22Rv1 (cell line): ENCODE results near the gene GCN1.

Experiments used
- H3K27ac ChIP-seq: fragments of 450-650 bp; 2 replicates; pipeline ENCODE4 v1.5.1; 2017
- CTCF ChIP-seq: fragments of 450-650 bp; IDR thresholded peaks from 2 replicates; pipeline ENCODE4 v1.5.1; 2017; ENCODE audit warnings: mild to moderate bottlenecking
- ZFX ChIP-seq: fragments of 450-650 bp; IDR thresholded peaks from 2 replicates; pipeline ENCODE4 v1.6.1; 2017; ENCODE audit warnings: antibody characterized with exemption, borderline replicate concordance

Gene GCN1

GRCh38 chr12:120234643-120235368, 40.3 kb upstream of the GCN1 start:
- no peak for TF ChIP-seq ZFX
- TF ChIP-seq CTCF, result peak; percentile 82

DNA sequence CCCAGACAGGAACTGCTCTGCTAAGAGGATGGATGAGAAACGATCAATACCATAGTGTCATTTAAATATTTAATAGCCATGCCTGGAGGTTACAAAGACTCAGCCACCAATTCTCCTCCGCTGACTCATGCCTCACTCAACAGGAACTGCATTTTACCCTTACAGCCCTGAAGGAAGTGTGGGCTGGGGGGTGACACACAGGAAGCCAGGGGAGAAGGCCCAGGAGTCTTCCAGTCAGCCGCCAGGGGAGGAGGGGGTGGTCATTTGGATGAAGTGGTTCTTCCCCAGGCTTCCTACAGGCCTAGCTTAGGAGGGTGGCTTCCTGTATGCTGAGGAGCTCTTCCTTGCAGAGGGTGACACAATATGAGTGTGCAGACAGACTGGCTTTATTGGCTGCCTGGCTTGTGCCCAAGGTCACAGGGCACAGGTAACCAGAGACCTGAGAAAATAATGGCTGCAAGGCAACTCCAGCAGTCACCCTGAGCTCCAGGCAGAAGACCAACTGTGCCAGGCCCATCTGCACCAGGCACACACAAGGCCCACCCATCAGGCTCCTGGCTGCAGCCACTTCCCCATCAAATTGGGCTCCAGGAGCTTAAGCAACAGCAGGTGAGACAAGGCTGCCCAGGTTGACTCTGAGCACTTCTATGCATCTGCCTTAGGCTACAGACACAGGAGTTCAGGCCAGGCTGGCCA, 36.9 kb upstream of the GCN1 start:
- H3K27ac ChIP-seq, result peak overlapping the region; percentile 91
- TF ChIP-seq CTCF, result no peak
- TF ChIP-seq ZFX, result no peak

More at GRCh38 chr12:120234643-120235368, 40.3 kb upstream of the GCN1 start:
- peak overlapping the region; percentile 71 for H3K27ac ChIP-seq

DNA sequence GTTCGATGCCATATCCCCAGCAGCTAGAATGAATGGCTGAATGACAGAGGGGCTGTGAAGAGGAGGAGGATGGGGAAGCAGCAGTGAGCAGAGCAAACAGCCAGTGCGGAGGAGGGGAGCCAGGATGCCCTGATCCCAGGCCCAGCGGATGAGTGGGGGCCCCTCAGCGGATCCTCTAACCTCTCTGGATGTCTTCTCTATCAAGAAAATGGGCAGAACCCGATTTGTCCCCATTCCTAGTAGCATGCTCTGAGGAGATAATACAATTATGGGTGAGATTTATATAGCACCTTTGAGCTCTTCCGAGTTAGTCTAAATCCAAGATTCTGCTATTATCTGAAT, 36.4 kb upstream of the GCN1 start:
- TF ChIP-seq ZFX (no peak), CTCF (no peak)
- H3K27ac ChIP-seq, result peak overlapping the region; percentile 91

GRCh38 chr12:120230326-120230973, 35.9 kb upstream of the GCN1 start:
- TF ChIP-seq ZFX (no peak), CTCF (no peak)
- peak overlapping the region; percentile 91 for H3K27ac ChIP-seq

- TF ChIP-seq ZFX (no peak), CTCF (peak; percentile 14; the same call in 1 of the 2 replicates)
- H3K27ac ChIP-seq, result peak overlapping the region; percentile 91
These were observed 35.2 kb upstream of the GCN1 start for GRCh38 chr12:120229487-120230325.

- H3K27ac ChIP-seq, result peak overlapping the region; percentile 91
- TF ChIP-seq ZFX (no peak), CTCF (no peak)
These were observed 34.6 kb upstream of the GCN1 start for GRCh38 chr12:120229071-120229486.
